ENCODE data around the gene ZNF423.
"Not testable (repeated sequence)": the region's sequence is repeated elsewhere in the genome, so short reads cannot be mapped to it uniquely, and the experiment has no call there.

ZNF423 gene

GRCh38 chr16:49520492-49521038 is 335.3 kb downstream of the ZNF423 start:
- DNase-seq, result no peak

- no peak for DNase-seq
These were observed 336.2 kb downstream of the ZNF423 start for GRCh38 chr16:49519741-49520140.

- no peak for DNase-seq
These were observed 336.8 kb downstream of the ZNF423 start for GRCh38 chr16:49519008-49519656.

- no peak for DNase-seq
These were observed 339.4 kb downstream of the ZNF423 start for GRCh38 chr16:49516382-49517036.

GRCh38 chr16:49515861-49516260 is 340.1 kb downstream of the ZNF423 start:
- DNase-seq, result no peak

- no peak for DNase-seq
These were observed 340.8 kb downstream of the ZNF423 start for GRCh38 chr16:49515016-49515565.

- DNase-seq, result no peak
These were observed 341.6 kb downstream of the ZNF423 start for GRCh38 chr16:49514073-49514980.

- no peak for DNase-seq
These were observed 342.9 kb downstream of the ZNF423 start for GRCh38 chr16:49513040-49513439.

GRCh38 chr16:49510654-49511305 is 345.1 kb downstream of the ZNF423 start:
- DNase-seq, result no peak

- DNase-seq, result no peak
These were observed 345.8 kb downstream of the ZNF423 start for GRCh38 chr16:49510141-49510540.

GRCh38 chr16:49506058-49507013 is 349.6 kb downstream of the ZNF423 start:
- DNase-seq, result not testable (repeated sequence)

GRCh38 chr16:49505556-49505955 is 350.4 kb downstream of the ZNF423 start:
- no peak for DNase-seq

- DNase-seq, result no peak
These were observed 351.3 kb downstream of the ZNF423 start for GRCh38 chr16:49504626-49505025.

GRCh38 chr16:49504023-49504364 is 351.9 kb downstream of the ZNF423 start:
- DNase-seq, result no peak

- no peak for DNase-seq
These were observed 352.5 kb downstream of the ZNF423 start for GRCh38 chr16:49503256-49504022.

- no peak for DNase-seq
These were observed 353.6 kb downstream of the ZNF423 start for GRCh38 chr16:49502136-49502881.

- no peak for DNase-seq
These were observed 355.9 kb downstream of the ZNF423 start for GRCh38 chr16:49499869-49500610.

GRCh38 chr16:49499414-49499785 is 356.5 kb downstream of the ZNF423 start:
- DNase-seq, result no peak
